Measurements from ENCODE around the gene BEX2. TPM values are rescaled to one million over a fixed set of nuclear protein-coding genes. Genes with fewer than 3 reads are reported as not detected.

The BEX2 gene
- total and polyA plus RNA-seq, 9 of the 15 experiments (the other 6 are each of a cell fraction or from before 2014, with no cell fraction given) = 5.4 to 18.0 (median 8.3) TPM

GRCh38 chrX:103343105-103343504, 32.3 kb upstream of the BEX2 start:
- in situ Hi-C loops (cut with MboI) (no loop called here), intact Hi-C loops (cut with micrococcal nuclease) (loop anchor here (1.0 kb wide), 2 partner anchors 121 to 146 kb away; no protein-coding TSS in a partner anchor)
- WGBS (ENCODE audit: insufficient coverage, low coverage, missing lambda C conversion rate) = 6% methylated on average over 2 of the region's 2 CpGs
- Histone ChIP-seq H3K79me2 (ENCODE audit: control insufficient read depth, insufficient read depth, low read length) (no peaks in the 10 kb centered on the region), H4K20me1 (replicated peaks; ENCODE audit: control insufficient read depth, insufficient read depth, low read length) (no peaks in the 10 kb centered on the region), H2AFZ (ENCODE audit: low read depth, low read length) (peak overlapping the region; percentile 79), H3K4me2 (ENCODE audit: insufficient read depth, low read length) (no peak overlapping the region), H3K9me3 (replicated peaks; ENCODE audit: control insufficient read depth, insufficient read depth, low read depth, low read length) (no peaks in the 10 kb centered on the region), H3K9me1 (ENCODE audit: control insufficient read depth, insufficient read depth, low read length) (no peaks in the 10 kb centered on the region), H3K36me3 (ENCODE audit: control insufficient read depth, insufficient read depth, low read length) (no peaks in the 10 kb centered on the region), H3K9ac (ENCODE audit: insufficient read depth in 1 of 2, low read depth in 2 of 2, low read length in 2 of 2) (no peak overlapping the region), H3K27me3 (ENCODE audit: control insufficient read depth in 2 of 2, insufficient read depth in 2 of 2, low read length in 2 of 2) (no peaks in the 10 kb centered on the region), H3K27ac (ENCODE audit: extremely low read depth, low read depth, low read length) (no peak overlapping the region), H3K4me3 (no peak overlapping the region), H3K4me1 (replicated peaks in 1 of 2; ENCODE audit: control insufficient read depth in 2 of 2, insufficient read depth in 2 of 2, low read length in 2 of 2) (no peaks in the 10 kb centered on the region; a peak in 1 of 5 replicates)
- DNase-seq (ENCODE audit: extremely low read depth in 1 of 4, low spot score in 3 of 4) (peak; percentile 16 to 50 (median 20)), ATAC-seq (peak; percentile 81), FAIRE-seq (peak; percentile 46)
- BruUV-seq (replicated peaks) = no TSS peak
- TF ChIP-seq CTCF (IDR thresholded peaks at IDR 0.05 in 2 of 3, conservative IDR thresholded peaks at IDR 0.05 in 1 of 3; ENCODE audit: insufficient read depth in 2 of 3, low read depth in 1 of 3, low read length in 3 of 3) = peak; percentile 41 to 62 (median 58); a peak in 5 of 6 replicates
- TF ChIP-seq POLR2H (tag; IDR thresholded peaks at IDR 0.05; ENCODE audit: low read depth) = no peak
- peak; percentile 40; the same call in 1 of the 2 replicates for TF ChIP-seq REST (IDR thresholded peaks at IDR 0.05; ENCODE audit: borderline replicate concordance)
- no peak for TF ChIP-seq REST (CRISPR knock-in tag; IDR thresholded peaks at IDR 0.05; ENCODE audit: low read depth)
- 0 out of 2 replicates have a peak, but pooled peaks have one; percentile 38 for TF ChIP-seq SMC3 (conservative IDR thresholded peaks at IDR 0.05; ENCODE audit: insufficient read depth, low read depth, low read length)
- peak; percentile 49 to 69 for TF ChIP-seq RAD21 (CRISPR knock-in tag; conservative IDR thresholded peaks at IDR 0.05 in 1 of 2, IDR thresholded peaks at IDR 0.05 in 1 of 2)
- no peak for TF ChIP-seq KDM2B (CRISPR knock-in tag; IDR thresholded peaks at IDR 0.05)
- ChIA-PET CTCF (ENCODE audit: low intra/inter-chr PET ratio) (interaction anchor here (1.6 kb wide), 1 partner anchor 121 kb away, joined by 6 read pairs; no protein-coding TSS in a partner anchor), POLR2A (no interaction called here)
